ENCODE data around the gene MED27.

GRCh38 chr9:131869348-131869747 lies 210.3 kb downstream of the MED27 start:
- no peak for TF ChIP-seq CTCF (IDR thresholded peaks at IDR 0.05; ENCODE audit: control extremely low read depth in 1 of 3, insufficient read depth in 1 of 3, low read depth in 1 of 3, low read length in 3 of 3)
- TF ChIP-seq BRCA1 (IDR thresholded peaks at IDR 0.05; ENCODE audit: low read depth, low read length) = no peak
- no peak for TF ChIP-seq CREB1 (IDR thresholded peaks at IDR 0.05)
- no peak for TF ChIP-seq POLR2A (IDR thresholded peaks at IDR 0.05; ENCODE audit: control extremely low read depth in 1 of 2, low read depth in 2 of 2, low read length in 2 of 2)
- no peak for TF ChIP-seq E2F6 (IDR thresholded peaks at IDR 0.05)
- no peak for TF ChIP-seq SIN3A (conservative IDR thresholded peaks at IDR 0.05 in 1 of 2, IDR thresholded peaks at IDR 0.05 in 1 of 2; ENCODE audit: low read depth in 1 of 2, low read length in 2 of 2)
- no peak for TF ChIP-seq SP2 (IDR thresholded peaks at IDR 0.05; ENCODE audit: low read length)
- TF ChIP-seq ZNF274 (IDR thresholded peaks at IDR 0.05; ENCODE audit: borderline replicate concordance, extremely low read depth, low read length) = no peak
- TF ChIP-seq POLR2AphosphoS5 (IDR thresholded peaks at IDR 0.05; ENCODE audit: low read depth, low read length) = no peak
- no peak for TF ChIP-seq CEBPB (IDR thresholded peaks at IDR 0.05; ENCODE audit: low read depth, low read length)
- TF ChIP-seq RAD21 (IDR thresholded peaks at IDR 0.05 in 1 of 2, conservative IDR thresholded peaks at IDR 0.05 in 1 of 2; ENCODE audit: low read depth in 2 of 2, low read length in 2 of 2) = no peak
- TF ChIP-seq USF2 (IDR thresholded peaks at IDR 0.05; ENCODE audit: low read length) = no peak
- TF ChIP-seq TBP (IDR thresholded peaks at IDR 0.05; ENCODE audit: low read depth, low read length) = no peak
